HCT116 (cell line): ENCODE data around the gene ICAM2. TPM values are rescaled to one million over a fixed set of nuclear protein-coding genes. Genes with fewer than 3 reads are reported as not detected.

Source experiments
- ATAC-seq: fragments of 200-7000 bp; cut with Tn5 transposase; 2 replicates; pipeline ENCODE4 v1.9.1; 2020; ENCODE audit warnings: mild to moderate bottlenecking, moderate library complexity
- BruUV-seq: library from RNA; stranded (reverse); fragments of 400-500 nt; replicated peaks from 2 replicates; lab custom pipeline; 2021; lab: Mats Ljungman, UMichigan
- CTCF ChIA-PET: fragments of 300-600 bp; sonication (Branson Sonifier 250); formaldehyde crosslinking; loops from one replicate; lab custom pipeline; 2021; ENCODE audit warnings: antibody characterized with exemption; lab: Charles Lee
- POLR2A ChIA-PET: fragments of 300-600, 350-600 bp; sonication (Branson Sonifier 250); formaldehyde crosslinking; loops from one replicate; lab custom pipeline; 2021; ENCODE audit warnings: antibody characterized with exemption; lab: Charles Lee
- RAD21 ChIA-PET, 2 experiments: fragments of 300-600 bp; sonication (Branson Sonifier 250); formaldehyde crosslinking; loops; one replicate each; lab custom pipeline; 2023; ENCODE audit warnings: low total read pairs in 2 of 2; ENCODE audit not compliant: uncharacterized antibody in 2 of 2, unreplicated experiment in 2 of 2, low non-redundant PET in 1 of 2; lab: Charles Lee
- DNase-seq: peaks from one replicate; pipeline ENCODE4 v3.0.0-alpha.2; 2010; ENCODE audit warnings: low read depth, low spot score
- H2AFZ ChIP-seq: fragments of 200-600 bp; shearing (Covaris generic), sonication (generic); 2 replicates; pipeline ENCODE4 v1.6.1; 2017; ENCODE audit warnings: low read depth, mixed run types, mixed read lengths, antibody characterized with exemption, low read length; ENCODE audit not compliant: poor library complexity, severe bottlenecking
- H3K27ac ChIP-seq: 2 replicates; pipeline ENCODE4 v1.5.1; 2012; ENCODE audit warnings: low read depth, low read length
- H3K27me3 ChIP-seq: fragments of 200-600 bp; sonication (generic); 2 replicates; pipeline ENCODE4 v1.6.1; 2016; ENCODE audit warnings: mixed run types, low read length, mixed read lengths; ENCODE audit not compliant: insufficient read depth
- H3K36me3 ChIP-seq, 2 experiments: fragments of 200-500 bp in 1 of 2; fragments of 200-600 bp in 1 of 2; sonication (Bioruptor generic) in 1 of 2; sonication (generic) in 1 of 2; 2 replicates each; pipeline versions ENCODE4 v1.5.1 to v1.6.1; 2014 to 2016; ENCODE audit warnings: low read length in 2 of 2, inconsistent platforms in 1 of 2, mixed read lengths in 1 of 2, mixed run types in 1 of 2; ENCODE audit not compliant: insufficient read depth in 2 of 2, control insufficient read depth in 1 of 2
- H3K4me1 ChIP-seq, 2 experiments: fragments of 200-600 bp in 1 of 2; sonication (generic) in 1 of 2; 2 replicates each; pipeline versions ENCODE4 v1.5.1 to v1.6.1; 2012 to 2017; ENCODE audit warnings: low read length in 2 of 2, inconsistent platforms in 1 of 2, mild to moderate bottlenecking in 1 of 2, mixed read lengths in 1 of 2, mixed run types in 1 of 2, moderate library complexity in 1 of 2; ENCODE audit not compliant: insufficient read depth in 2 of 2, control insufficient read depth in 1 of 2
- H3K4me2 ChIP-seq: fragments of 200-600 bp; sonication (generic); 2 replicates; pipeline ENCODE4 v1.6.1; 2017; ENCODE audit warnings: mixed run types, low read length, mixed read lengths
- H3K4me3 ChIP-seq, 2 experiments: fragments of 200-600 bp in 1 of 2; sonication (generic) in 1 of 2; replicated peaks in 1 of 2; 2 replicates each; pipeline ENCODE4 v1.5.1; 2011 to 2016; ENCODE audit warnings: low read length in 2 of 2, control low read depth in 1 of 2, low read depth in 1 of 2, mild to moderate bottlenecking in 1 of 2, mixed read lengths in 1 of 2, mixed run types in 1 of 2
- H3K79me2 ChIP-seq: fragments of 200-600 bp; sonication (generic); 2 replicates; pipeline ENCODE4 v1.6.1; 2017; ENCODE audit warnings: mild to moderate bottlenecking, mixed run types, low read length, moderate library complexity, mixed read lengths; ENCODE audit not compliant: insufficient read depth
- H3K9ac ChIP-seq: fragments of 200-600 bp; sonication (generic); 2 replicates; pipeline ENCODE4 v1.6.1; 2016; ENCODE audit warnings: low read length, mixed read lengths
- H3K9me2 ChIP-seq: fragments of 200-600 bp; sonication (generic), shearing (Covaris generic); 2 replicates; pipeline ENCODE4 v1.6.1; 2017; ENCODE audit warnings: mixed run types, mild to moderate bottlenecking, moderate library complexity; ENCODE audit not compliant: insufficient read depth
- H3K9me3 ChIP-seq, 2 experiments: fragments of 200-500 bp in 1 of 2; fragments of 200-600 bp in 1 of 2; sonication (Bioruptor generic) in 1 of 2; sonication (generic) in 1 of 2; 2 replicates each; pipeline ENCODE4 v1.6.1; 2014 to 2017; ENCODE audit warnings: low read length in 2 of 2, mixed read lengths in 2 of 2, inconsistent platforms in 1 of 2, low read depth in 1 of 2, mild to moderate bottlenecking in 1 of 2, mixed run types in 1 of 2, moderate library complexity in 1 of 2; ENCODE audit not compliant: control insufficient read depth in 1 of 2, insufficient read depth in 1 of 2
- H4K20me1 ChIP-seq: fragments of 200-600 bp; sonication (generic), shearing (Covaris generic); 2 replicates; pipeline ENCODE4 v1.6.1; 2017; ENCODE audit warnings: mixed run types, mild to moderate bottlenecking, moderate library complexity; ENCODE audit not compliant: insufficient read depth
- CBX3 ChIP-seq: IDR thresholded peaks from 2 replicates; pipeline ENCODE4 v1.6.1; 2012; ENCODE audit warnings: low read depth
- CEBPB ChIP-seq: IDR thresholded peaks from 2 replicates; pipeline ENCODE4 v1.6.1; 2012; ENCODE audit warnings: low read depth
- ELF1 ChIP-seq: IDR thresholded peaks from 2 replicates; pipeline ENCODE4 v1.6.1; 2012; ENCODE audit warnings: low read depth, borderline replicate concordance
- EZH2phosphoT487 ChIP-seq: fragments of 200-600 bp; IDR thresholded peaks from 2 replicates; pipeline ENCODE4 v1.6.1; 2018; ENCODE audit warnings: antibody characterized with exemption, borderline replicate concordance
- FOSL1 ChIP-seq: IDR thresholded peaks from 2 replicates; pipeline ENCODE4 v1.6.1; 2012; ENCODE audit warnings: low read depth
- JUND ChIP-seq: IDR thresholded peaks from 2 replicates; pipeline ENCODE4 v1.6.1; 2012
- POLR2A ChIP-seq: IDR thresholded peaks from 2 replicates; pipeline ENCODE4 v1.7.0; 2011; ENCODE audit warnings: borderline replicate concordance; ENCODE audit not compliant: insufficient read depth, insufficient read length; ENCODE audit errors: extremely low read depth
- POLR2AphosphoS5 ChIP-seq: IDR thresholded peaks from 2 replicates; pipeline ENCODE4 v1.6.1; 2011; ENCODE audit warnings: mild to moderate bottlenecking, low read depth, low read length, moderate library complexity
- RAD21 ChIP-seq: IDR thresholded peaks from 2 replicates; pipeline ENCODE4 v1.6.1; 2012; ENCODE audit warnings: low read depth, mild to moderate bottlenecking
- SIN3A ChIP-seq: IDR thresholded peaks from 2 replicates; pipeline ENCODE4 v1.6.1; 2012; ENCODE audit warnings: low read depth
- SP1 ChIP-seq: IDR thresholded peaks from 2 replicates; pipeline ENCODE4 v1.6.1; 2012; ENCODE audit warnings: low read depth
- TCF7L2 ChIP-seq: IDR thresholded peaks from 2 replicates; pipeline ENCODE4 v1.7.0; 2011; ENCODE audit warnings: borderline replicate concordance, inconsistent platforms; ENCODE audit not compliant: insufficient read depth, insufficient read length; ENCODE audit errors: extremely low read depth
- YY1 ChIP-seq: IDR thresholded peaks from 2 replicates; pipeline ENCODE4 v1.6.1; 2011; ENCODE audit warnings: low read length, low read depth, moderate library complexity, mild to moderate bottlenecking; ENCODE audit not compliant: insufficient replicate concordance; ENCODE audit errors: extremely low read depth
- ZFX ChIP-seq: fragments of 450-650 bp; IDR thresholded peaks from 2 replicates; pipeline ENCODE4 v1.6.1; 2017
- ZNF274 ChIP-seq: fragments of 200-500 bp; sonication (Bioruptor generic); IDR thresholded peaks from 2 replicates; pipeline ENCODE4 v1.6.1; 2014; ENCODE audit warnings: mild to moderate bottlenecking, low read depth, low read length, inconsistent platforms
- intact Hi-C: fragments of 100-400 bp; cut with micrococcal nuclease; formaldehyde crosslinking; loops from 2 replicates; pipeline ENCODE4 v1.10.0; 2022
- total RNA-seq: library from RNA; stranded (reverse); gene quantifications from one replicate; pipeline ENCODE4 v1.2.1, GENCODE V29; 2021; ENCODE audit not compliant: unreplicated experiment
- TF ChIP-seq, protein P1 (sequence below): IDR thresholded peaks from 2 replicates; pipeline ENCODE4 v1.6.1; 2011; ENCODE audit warnings: mild to moderate bottlenecking, low read length, moderate library complexity; ENCODE audit not compliant: insufficient replicate concordance; ENCODE audit errors: extremely low read depth
- TF ChIP-seq, protein P2 (sequence below): IDR thresholded peaks from 2 replicates; pipeline ENCODE4 v1.6.1; 2012
- TF ChIP-seq, protein P3 (sequence below): IDR thresholded peaks from 2 replicates; pipeline ENCODE4 v1.6.1; 2012
- TF ChIP-seq, protein P4 (sequence below), 3 experiments: fragments of 200-600 bp in 1 of 3; sonication (generic) in 1 of 3; IDR thresholded peaks in 2 of 3; conservative IDR thresholded peaks in 1 of 3; 2 replicates each; pipeline ENCODE4 v1.5.1; 2012 to 2017; ENCODE audit warnings: low read depth in 2 of 3, low read length in 2 of 3, antibody characterized with exemption in 1 of 3, borderline replicate concordance in 1 of 3, control low read depth in 1 of 3, mild to moderate bottlenecking in 1 of 3, mixed read lengths in 1 of 3, mixed run types in 1 of 3, moderate library complexity in 1 of 3; ENCODE audit not compliant: insufficient read depth in 1 of 3

Gene ICAM2
- total RNA-seq, 1 experiment from 2014 or later: 0.61 TPM

DNA sequence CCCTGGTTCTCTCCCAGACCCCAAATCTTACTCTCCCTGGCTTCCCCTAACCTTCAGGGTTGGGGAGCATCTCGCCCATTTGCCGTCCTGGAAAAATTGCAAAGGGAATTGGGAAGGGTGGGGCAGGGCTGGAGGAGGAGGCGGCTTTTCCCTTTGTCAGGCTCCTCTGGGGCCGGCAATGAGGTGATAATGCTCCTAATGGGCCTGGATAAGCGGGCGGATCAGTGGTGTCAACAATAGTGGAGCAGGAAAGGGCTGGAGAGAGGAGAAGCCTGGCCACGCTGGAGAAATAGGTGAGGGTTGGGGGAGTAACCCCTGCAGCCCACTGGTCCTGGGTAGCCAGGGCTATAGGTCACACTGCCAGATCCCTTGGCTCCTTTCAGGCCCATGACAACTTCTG lies 60.0 kb downstream of the ICAM2 start:
- Histone ChIP-seq H3K27ac (no peak overlapping the region), H3K4me2 (no peak overlapping the region), H3K4me3 (no peak overlapping the region), H2AFZ (no peak overlapping the region), H3K9me3 (no peaks in the 10 kb centered on the region), H3K9me2 (no peaks in the 10 kb centered on the region), H3K27me3 (no peaks in the 10 kb centered on the region), H4K20me1 (no peaks in the 10 kb centered on the region), H3K4me1 (peaks cover 4 to 18% of the 10 kb centered on the region in 2 experiments; a peak in 3 of 4 replicates), H3K36me3 (no peaks in the 10 kb centered on the region), H3K9ac (no peak overlapping the region), H3K79me2 (no peaks in the 10 kb centered on the region)
- ChIA-PET RAD21 (no interaction called here), CTCF (interaction anchor here (0.9 to 2.2 kb wide), 5 partner anchors 10 to 58 kb away, joined by 3 to 17 read pairs (median 4); no protein-coding TSS in a partner anchor), POLR2A (no interaction called here)
- intact Hi-C loops: no loop called here
- TF ChIP-seq, protein P1, sequence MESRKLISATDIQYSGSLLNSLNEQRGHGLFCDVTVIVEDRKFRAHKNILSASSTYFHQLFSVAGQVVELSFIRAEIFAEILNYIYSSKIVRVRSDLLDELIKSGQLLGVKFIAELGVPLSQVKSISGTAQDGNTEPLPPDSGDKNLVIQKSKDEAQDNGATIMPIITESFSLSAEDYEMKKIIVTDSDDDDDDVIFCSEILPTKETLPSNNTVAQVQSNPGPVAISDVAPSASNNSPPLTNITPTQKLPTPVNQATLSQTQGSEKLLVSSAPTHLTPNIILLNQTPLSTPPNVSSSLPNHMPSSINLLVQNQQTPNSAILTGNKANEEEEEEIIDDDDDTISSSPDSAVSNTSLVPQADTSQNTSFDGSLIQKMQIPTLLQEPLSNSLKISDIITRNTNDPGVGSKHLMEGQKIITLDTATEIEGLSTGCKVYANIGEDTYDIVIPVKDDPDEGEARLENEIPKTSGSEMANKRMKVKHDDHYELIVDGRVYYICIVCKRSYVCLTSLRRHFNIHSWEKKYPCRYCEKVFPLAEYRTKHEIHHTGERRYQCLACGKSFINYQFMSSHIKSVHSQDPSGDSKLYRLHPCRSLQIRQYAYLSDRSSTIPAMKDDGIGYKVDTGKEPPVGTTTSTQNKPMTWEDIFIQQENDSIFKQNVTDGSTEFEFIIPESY: no peak
- TF ChIP-seq POLR2AphosphoS5: no peak
- TF ChIP-seq YY1: no peak
- no peak for TF ChIP-seq RAD21
- TF ChIP-seq, protein P2, sequence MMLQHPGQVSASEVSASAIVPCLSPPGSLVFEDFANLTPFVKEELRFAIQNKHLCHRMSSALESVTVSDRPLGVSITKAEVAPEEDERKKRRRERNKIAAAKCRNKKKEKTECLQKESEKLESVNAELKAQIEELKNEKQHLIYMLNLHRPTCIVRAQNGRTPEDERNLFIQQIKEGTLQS: no peak
- no peak for TF ChIP-seq SIN3A
- TF ChIP-seq ZNF274: no peak
- TF ChIP-seq POLR2A: no peak
- TF ChIP-seq SP1: no peak
- no peak for TF ChIP-seq EZH2phosphoT487
- TF ChIP-seq ZFX: no peak
- TF ChIP-seq ELF1: no peak
- no peak for TF ChIP-seq FOSL1
- TF ChIP-seq CEBPB: no peak
- TF ChIP-seq TCF7L2: no peak
- TF ChIP-seq CBX3: no peak
- TF ChIP-seq, protein P3, sequence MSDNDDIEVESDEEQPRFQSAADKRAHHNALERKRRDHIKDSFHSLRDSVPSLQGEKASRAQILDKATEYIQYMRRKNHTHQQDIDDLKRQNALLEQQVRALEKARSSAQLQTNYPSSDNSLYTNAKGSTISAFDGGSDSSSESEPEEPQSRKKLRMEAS: no peak
- no peak for TF ChIP-seq JUND
- TF ChIP-seq, protein P4, sequence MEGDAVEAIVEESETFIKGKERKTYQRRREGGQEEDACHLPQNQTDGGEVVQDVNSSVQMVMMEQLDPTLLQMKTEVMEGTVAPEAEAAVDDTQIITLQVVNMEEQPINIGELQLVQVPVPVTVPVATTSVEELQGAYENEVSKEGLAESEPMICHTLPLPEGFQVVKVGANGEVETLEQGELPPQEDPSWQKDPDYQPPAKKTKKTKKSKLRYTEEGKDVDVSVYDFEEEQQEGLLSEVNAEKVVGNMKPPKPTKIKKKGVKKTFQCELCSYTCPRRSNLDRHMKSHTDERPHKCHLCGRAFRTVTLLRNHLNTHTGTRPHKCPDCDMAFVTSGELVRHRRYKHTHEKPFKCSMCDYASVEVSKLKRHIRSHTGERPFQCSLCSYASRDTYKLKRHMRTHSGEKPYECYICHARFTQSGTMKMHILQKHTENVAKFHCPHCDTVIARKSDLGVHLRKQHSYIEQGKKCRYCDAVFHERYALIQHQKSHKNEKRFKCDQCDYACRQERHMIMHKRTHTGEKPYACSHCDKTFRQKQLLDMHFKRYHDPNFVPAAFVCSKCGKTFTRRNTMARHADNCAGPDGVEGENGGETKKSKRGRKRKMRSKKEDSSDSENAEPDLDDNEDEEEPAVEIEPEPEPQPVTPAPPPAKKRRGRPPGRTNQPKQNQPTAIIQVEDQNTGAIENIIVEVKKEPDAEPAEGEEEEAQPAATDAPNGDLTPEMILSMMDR (IDR thresholded peaks at IDR 0.05 in 2 of 3, conservative IDR thresholded peaks at IDR 0.05 in 1 of 3; ENCODE audit: borderline replicate concordance in 1 of 3, insufficient read depth in 1 of 3, low read depth in 2 of 3, low read length in 2 of 3): no peak
- DNase-seq: no peak
- ATAC-seq: no peak
- BruUV-seq: no TSS peak
